Measurements from ENCODE around the gene CFAP299.

Gene CFAP299

DNA sequence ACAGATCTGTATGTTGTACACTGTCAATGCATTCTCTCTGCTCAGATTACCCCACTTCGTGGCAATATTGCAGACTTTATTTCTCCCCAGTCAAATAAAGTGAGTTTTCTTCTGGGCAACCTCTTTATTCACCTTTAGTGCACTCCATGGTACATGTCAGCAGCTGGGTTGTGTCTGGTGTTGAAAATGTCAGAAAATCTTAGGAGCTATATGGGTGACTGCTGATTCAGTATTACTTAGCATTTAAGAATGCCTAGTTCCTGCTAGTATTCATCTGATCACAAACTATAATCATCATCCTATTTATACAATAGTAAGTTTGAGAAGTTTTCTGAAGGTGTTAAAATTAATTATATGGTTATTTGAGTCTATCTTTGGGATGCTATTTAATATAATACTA, 112.5 kb downstream of the CFAP299 start:
- DNase-seq (ENCODE audit: low spot score) = no peak

DNA sequence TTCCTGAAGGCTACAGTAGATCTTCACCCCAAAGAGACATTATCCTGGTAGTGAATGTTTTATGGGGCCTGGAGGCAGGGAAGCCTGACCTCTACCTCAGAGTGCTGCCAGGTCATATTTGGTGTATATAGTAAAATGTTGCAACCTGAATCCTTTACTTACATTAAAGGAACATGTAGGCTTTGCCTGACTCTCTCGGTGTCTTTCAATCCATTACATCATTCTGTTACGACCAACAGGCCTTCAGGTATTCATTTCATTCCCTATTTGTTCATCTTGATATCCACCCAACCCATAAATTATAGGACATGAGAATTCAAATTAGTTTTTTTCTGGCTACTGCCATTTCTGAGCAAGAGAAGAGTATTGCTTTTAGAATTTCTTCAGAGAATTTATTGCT, 116.5 kb downstream of the CFAP299 start:
- DNase-seq (ENCODE audit: low spot score) = no peak

DNA sequence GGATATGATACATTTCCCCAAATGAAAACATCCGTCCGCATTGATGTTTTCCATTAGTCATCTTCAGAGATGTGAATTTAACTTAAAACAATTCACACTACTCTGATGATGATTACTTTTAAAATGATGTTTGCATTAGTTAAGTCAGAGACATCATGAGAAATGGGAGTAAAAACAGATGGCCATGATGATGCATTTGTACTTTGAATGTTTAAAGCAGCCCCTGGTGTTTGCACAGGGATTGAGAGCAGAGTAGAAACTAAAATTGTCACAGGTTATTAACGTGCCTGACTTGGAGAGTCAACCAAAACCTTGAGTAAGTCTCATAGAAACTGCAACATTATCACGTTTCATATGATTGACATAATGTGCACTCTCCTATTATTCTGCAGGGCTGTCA, 117.2 kb downstream of the CFAP299 start:
- no peak for DNase-seq (ENCODE audit: low spot score)

DNA sequence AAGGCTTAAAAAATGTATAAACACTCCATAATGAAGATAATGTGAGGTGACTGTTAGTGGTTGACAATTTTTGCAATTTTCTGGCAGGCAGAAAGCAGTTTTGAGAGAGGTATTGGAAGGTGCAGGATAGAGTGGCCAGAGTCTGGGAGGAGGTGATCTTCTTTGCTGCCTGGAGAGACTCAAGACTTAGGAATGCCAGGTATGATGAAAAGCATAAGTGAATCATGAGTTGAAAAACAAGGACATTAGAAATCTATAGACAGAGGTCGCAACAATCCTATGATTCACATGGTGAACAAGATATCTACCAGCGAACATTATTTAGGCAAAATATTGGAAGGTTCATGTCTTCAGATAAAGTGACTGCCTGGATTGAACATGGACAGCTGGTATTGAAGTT, 118.5 kb downstream of the CFAP299 start:
- no peak for DNase-seq (ENCODE audit: low spot score)

DNA sequence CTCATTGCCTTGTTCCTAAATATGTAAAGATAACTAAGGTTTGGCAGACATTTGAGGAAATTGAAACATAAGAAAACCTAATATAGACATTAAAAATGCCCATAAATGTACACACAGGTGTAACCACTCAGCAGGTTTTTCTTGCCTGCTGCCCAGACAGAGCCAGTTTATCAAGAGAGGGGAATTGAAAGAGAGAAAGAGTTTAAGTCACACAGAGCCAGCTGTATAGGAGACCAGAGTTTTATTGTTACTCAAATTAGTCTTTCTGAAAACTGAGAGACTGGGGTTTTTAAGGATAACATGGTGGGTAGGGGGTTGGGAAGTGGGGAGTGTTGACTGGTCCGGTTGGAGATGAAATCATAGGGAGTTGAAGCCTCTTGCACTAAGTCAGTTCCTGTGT, 119.0 kb downstream of the CFAP299 start:
- DNase-seq (ENCODE audit: low spot score) = no peak

DNA sequence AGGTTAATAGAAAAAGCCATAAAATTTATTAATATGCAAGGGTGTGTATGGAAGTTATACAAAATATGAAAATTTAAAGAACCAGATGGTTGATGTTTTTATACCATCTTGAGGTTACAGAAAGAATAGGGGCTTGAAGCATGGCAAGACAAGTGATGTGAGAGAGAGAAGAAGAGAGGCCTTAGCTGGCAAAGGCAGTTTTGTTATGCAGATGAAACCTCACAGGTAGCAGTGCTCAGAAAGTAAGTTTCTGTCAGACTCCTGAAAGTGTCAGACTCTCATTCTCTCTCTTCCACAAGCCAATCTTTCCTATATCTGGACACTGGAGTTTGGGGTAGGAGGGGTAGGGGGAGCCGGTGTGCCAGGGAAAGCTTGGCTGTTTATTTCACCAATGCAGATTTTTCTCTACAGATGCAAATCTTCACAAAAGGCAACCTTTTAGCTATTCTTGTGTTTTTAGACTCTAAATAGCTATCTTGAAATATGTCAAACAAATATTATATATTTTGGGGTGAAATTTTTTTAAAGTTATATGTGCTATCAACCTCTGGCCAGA, 124.5 kb downstream of the CFAP299 start:
- peak; percentile 30 for DNase-seq (ENCODE audit: low spot score)

DNA sequence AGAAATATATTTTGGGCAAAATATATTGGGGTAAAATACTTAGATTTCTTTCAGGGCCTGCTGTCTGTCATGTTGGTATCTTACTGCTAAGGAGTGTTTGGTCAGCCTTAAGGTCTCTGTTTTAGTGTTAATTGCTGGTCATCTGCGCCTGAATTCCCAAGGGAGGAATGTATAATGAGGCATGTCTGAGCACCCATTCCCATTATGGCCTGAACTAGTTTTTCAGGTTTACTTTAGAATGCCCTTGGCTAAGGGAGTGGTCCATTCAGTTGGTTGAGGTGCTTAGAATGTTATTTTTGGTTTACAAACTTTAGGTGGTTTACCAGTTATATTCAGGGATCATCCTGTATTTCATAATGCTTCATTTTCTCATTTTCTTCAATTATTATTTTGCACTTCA, 125.9 kb downstream of the CFAP299 start:
- no peak for DNase-seq (ENCODE audit: low spot score)

DNA sequence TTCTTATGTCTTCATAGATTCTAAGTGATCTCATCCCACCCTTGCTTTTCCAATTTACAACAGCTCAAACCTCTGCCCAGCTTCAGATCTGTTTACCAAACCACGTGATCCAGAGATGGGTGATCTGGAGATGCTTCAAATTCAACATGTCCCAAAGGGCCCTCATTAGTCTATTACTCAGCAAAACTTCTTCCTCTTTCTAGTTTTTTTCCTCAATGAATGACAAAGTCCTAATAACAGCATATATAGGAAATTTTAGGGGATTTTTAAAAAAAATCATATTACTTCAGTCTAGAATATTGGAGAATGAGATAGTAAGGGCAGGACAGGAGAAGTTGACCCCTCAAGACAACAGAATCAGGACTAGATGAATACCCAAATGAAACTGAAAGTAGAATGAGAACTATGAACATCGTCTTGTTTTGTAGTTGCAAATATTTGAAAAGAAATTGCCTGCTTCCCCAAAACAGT, 127.1 kb downstream of the CFAP299 start:
- DNase-seq (ENCODE audit: low spot score) = no peak

DNA sequence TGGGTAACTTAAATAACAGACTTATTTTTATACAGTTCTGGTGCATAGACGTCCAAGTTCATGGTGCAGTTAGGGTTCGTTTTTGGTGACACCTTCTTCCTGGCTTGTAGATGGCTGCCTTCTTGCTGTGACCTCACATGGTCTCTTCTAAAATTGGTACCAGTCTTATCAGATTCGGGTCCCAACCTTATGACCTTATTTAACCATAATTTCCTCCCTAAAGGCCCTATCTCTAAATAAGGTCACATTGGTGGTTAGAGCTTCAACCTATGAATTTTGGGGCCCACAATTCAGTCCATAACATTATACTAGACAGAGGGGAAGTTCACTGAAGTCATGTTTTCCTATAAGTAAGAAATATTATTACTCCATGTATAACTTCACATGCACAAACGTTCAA, 128.0 kb downstream of the CFAP299 start:
- no peak for DNase-seq (ENCODE audit: low spot score)

DNA sequence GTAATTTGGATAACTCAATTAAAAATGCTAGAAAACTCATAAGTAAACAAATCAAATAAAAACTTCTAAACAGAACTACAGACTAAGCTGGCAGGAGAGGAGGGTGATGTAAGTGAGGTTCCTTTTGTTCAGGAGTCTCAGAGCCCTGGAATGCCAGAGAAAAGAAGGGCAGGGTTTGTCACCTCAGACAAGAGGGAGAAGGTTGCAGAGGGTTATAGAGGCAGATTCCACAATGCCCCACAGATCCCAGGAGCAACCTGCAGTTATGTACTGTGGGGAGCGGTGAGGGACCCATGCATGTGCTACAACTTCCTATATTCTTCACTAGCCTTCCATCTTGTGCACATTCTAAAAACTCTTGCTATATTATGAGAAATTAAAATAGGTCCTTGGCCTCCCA, 129.7 kb downstream of the CFAP299 start:
- no peak for DNase-seq (ENCODE audit: low spot score)

DNA sequence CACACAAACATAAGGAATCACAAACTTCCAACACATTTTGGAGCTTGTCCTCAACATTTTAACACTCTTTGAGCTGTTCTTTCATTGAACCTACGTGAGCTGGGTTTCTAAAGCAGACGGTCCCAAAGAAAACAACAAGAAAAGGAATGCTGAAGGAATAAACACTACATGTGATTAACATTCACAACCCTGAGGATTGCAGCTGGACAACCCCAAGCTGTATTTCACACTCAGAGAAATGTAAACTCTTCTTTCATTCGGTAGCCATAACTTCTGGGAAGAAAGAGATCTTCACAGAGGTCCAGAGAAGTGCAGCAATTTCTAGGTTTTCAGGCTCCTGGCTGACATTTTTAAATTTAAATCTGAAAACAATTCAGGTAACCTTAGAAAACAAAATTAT, 130.2 kb downstream of the CFAP299 start:
- DNase-seq (ENCODE audit: low spot score) = no peak

DNA sequence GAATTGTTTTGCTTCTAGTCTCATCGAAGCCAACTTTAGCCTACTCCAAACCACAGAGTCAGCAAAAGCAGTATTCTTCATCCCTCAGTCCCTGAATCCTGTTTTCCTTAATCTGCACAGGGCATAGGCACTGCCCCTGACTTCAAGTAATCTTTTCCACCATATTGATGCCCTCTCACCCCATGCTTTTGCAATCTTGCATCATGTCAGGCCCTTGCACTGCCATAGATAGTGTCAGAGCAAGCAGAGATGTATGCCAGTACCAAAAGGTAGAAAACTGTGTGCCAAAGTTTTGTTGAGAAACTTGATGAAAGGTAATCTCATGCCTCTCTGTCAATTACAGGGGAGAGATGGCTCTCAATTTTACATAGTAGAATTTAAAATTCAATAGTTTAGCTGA, 131.1 kb downstream of the CFAP299 start:
- DNase-seq (ENCODE audit: low spot score) = no peak

DNA sequence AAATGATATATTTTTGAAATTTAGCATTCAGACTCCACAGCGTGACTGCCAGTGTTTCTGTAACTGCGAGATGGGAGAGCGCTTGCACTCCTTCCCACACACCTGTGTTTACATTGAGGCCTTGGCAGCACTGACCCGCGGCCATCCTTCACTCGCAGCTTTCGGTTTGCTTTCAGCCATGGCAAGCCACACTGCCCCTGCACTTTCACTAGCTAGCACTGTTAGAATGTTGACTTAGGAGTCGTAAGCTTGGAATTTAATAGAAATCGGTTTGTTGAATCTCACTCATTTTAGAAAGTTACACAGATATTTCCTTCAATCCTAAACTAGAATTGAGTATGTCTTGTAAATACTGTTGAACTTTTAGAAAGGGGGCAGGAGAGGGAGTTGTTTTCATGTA, 136.2 kb downstream of the CFAP299 start:
- no peak for DNase-seq (ENCODE audit: low spot score)

DNA sequence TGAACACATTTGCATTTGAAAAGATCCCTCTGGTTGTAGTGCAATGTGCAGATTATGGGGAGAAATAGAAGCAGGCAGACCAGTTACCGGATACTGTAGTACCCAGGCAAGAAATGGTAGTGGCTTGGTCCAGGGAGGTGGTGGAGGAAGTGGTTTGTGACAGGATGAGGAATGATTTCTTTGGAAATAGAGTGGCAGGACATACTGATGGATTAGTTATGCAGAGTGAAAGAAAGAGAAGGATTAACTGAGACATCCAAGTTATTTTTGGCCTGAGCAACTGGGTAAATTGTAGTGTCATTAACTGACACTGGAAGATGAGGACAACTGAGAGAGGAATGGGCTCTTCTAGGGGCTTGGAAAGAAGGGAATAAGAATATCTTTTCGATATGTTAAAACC, 139.7 kb downstream of the CFAP299 start:
- no peak for DNase-seq (ENCODE audit: low spot score)

DNA sequence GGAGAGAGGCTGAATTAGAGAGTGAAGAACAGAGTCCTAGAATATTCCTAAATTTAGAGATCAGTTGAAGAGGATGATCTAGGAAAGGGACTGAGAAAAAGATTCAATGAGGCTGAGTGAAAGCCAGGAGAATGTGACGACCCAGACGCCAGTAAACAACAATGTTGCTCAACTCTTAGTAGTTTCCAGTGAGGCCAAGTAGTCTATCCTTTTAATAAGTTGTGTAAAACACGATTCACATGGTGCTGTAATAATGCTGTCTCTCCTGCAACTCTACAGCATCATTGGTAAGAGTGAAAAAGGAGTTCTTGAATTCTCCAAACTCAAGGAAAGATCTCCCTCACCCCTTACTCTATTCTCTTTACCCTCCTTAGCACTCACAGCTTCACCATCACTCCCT, 140.3 kb downstream of the CFAP299 start:
- no peak for DNase-seq (ENCODE audit: low spot score)

DNA sequence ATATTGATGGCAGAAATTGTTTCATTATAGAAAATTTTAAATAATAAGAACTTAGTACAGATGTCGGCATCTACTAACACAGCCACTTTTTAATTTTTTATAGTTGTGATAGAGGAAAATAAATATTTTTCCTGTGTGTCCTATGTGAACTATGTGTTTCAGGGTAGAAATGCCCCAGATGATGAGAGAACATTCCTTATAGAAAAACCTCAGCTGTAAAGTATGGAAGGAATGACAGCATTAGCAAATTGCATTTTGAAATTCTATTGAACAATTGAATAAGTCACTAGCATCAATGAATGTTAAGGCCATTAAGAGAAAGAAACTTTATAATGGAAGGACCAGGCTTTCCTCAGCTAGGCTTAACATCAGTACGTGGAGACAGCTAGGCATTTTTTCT, 149.2 kb downstream of the CFAP299 start:
- DNase-seq (ENCODE audit: low spot score) = no peak

DNA sequence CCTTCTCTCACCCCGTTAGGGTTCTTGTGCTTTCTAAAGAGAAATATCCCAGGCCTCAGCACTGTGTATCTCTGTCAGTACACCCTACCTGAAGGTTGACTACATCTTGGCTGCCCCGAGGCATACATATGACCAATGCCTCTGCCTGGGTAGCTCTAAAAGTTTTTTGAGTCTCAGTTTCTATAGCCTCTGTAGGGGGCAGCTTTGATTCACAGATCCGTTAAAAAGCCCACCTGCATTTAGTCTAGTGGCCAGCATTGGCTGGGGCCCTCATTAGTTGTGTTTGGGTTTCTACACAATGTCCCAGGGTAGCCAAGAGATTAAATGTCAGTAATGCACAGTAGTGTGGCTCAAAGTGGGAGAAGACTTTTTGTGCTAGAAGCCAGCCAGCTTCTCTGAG, 151.1 kb downstream of the CFAP299 start:
- no peak for DNase-seq (ENCODE audit: low spot score)

DNA sequence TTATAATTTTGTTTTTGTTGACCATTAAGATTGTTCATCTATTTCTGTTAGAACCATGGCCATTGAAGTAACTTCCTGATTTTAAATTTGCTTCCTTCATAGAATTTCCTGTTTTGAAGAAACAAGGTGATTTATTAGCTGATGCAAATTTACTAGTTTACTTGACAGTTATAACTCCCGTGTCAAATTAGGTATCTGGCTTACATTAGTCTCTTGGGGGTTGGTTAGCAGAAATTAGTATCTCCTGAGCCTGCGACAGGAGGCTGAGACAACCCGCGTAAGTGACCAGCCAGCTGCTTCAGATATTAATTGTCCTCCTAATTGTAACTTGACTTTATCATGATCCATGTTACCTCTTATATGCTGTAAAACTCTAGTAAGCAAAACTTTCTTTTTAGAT, 154.3 kb downstream of the CFAP299 start:
- no peak for DNase-seq (ENCODE audit: low spot score)

DNA sequence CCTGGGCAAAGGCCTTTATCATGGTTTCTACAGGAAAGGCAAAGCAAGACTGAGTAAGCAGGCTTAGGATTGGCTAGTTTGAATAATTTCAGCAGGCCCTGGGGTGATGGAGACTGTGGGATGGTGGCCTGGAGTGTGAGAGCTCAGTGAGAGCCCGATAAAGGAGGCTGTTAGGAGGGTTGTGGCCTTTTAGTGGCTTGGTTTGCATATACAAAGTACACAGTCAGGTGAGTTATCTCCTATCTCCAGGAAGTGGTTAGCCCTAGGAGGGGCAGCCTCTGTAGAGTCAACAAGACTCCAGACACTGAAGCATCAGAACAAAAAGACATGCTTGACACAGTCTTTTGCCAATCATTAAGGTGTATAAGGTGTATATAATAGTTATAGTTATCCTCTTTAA, 157.2 kb downstream of the CFAP299 start:
- DNase-seq (ENCODE audit: low spot score) = no peak

DNA sequence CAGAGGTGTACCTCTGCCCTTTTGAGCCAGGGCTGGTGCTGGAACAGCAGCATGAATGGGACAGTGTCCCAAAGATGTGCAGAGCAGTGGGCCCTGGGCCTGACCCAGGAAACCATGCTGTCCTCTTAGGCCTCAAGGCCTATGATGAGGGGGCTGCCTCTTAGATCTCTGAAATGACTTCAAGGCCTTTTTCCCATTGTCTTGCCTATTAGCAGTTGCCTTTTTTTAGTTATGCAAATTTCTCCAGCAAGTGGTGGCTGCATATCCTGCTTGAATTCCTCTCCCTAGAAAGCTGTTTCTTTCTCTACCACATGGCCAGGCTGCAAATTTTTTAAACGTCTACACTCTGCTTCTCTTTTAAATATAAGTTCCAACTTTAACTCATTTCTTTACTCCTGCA, 160.3 kb downstream of the CFAP299 start:
- no peak for DNase-seq (ENCODE audit: low spot score)

DNA sequence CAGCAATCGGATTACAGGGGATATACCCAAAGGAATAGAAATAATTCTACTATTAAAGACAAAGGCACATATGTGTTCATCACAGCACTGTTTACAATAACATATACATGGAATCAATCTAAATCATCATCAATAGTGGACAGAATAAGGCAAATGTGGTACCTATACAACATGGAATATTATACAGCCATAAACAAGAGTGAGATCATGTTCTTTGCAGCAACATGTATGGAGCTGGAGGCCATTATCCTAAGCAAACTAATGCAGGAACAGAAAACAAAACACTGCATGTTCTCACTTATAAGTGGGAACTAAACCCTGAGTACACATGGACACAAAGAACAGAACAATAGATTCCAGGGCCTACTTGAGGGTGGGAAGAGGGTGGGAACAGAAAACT, 163.2 kb downstream of the CFAP299 start:
- DNase-seq (ENCODE audit: low spot score) = no peak

DNA sequence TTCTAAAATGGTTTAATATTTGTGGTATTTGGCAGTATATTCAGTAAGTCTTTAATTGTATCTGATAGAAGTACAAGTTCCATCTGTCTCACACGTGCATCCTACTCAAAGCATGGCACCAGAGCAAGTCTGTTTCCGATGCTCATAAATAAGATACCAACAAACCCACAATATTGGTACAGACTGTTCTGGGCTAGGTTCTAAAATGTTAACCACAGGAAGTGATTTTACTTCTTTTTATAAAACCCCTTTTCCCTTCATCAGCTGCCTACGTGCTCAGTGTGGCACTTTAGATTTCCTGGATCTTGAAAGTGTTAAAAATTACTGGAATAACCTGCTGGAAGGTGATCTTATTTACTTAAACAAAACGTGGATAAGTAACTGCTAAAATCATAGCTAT, 165.1 kb downstream of the CFAP299 start:
- DNase-seq (ENCODE audit: low spot score) = no peak

DNA sequence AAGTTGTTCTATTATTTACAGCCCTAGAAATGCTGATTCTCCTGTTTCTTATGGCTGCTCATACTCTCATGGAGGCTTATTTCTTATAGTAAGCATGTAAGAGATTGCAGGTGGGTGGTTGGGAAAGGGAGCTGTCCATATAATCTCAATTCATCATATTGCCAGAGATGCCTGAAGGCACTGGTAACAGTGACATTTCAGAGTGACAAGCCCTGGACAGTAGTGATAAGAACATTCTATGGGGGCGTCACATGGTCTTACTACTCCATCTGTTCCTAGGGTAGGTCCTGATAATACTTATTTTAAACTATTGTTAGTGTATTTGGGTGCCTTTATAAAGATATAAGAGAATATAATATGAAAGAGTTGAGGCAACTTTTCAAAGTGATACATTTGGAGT, 171.5 kb downstream of the CFAP299 start:
- DNase-seq (ENCODE audit: low spot score) = no peak

DNA sequence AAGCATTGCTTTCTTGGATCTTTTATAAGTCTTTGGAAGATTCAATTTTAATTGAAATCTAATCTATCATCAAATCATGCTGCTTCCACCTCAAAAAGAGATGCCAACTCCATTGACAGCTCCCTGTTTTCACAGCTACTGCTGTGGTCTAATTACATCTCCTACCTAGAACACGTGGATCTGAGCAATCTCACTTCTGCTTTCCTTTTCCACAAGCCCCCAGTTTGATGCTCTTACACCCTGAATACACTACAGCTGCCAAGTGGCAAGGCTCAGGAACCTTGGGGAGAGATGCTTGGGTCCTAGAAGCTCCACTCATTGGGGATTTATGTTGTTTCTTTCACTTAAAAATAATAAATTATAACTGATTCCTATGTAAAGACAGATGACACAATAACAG, 172.0 kb downstream of the CFAP299 start:
- no peak for DNase-seq (ENCODE audit: low spot score)

DNA sequence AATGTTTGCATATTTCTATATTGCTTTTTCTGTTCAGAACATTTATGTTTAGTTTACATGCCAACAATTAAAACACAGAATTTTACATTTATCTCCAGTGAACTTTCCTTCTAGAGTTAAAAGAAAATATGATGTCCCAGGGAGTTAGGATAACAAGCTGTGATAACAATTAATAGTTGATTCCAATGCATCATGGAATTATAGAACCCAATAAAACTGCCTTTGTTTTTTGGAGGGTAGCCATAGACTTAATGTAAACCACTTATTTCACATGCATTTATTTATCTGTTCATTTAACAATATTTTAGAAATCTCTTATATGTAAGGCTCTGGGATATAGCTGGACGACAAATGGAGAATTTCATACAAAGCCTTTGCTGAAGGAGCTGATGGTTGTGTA, 180.0 kb downstream of the CFAP299 start:
- DNase-seq (ENCODE audit: low spot score) = no peak
